Keratinocyte (primary cell): ENCODE data around the gene TMEM86A. TPM values are rescaled to one million over a fixed set of nuclear protein-coding genes. Genes with fewer than 3 reads are reported as not detected.

Experiments used
- DNase-seq: peaks from one replicate; pipeline ENCODE4 v3.0.0-alpha.2; 2011; ENCODE audit warnings: low read depth, missing footprints, low spot score
- FAIRE-seq: peaks from 2 replicates; lab custom pipeline; 2011; peaks lifted over from hg19 to GRCh38; lab: Jason Lieb, UNC
- H2AFZ ChIP-seq: 2 replicates; pipeline ENCODE4 v1.6.0; 2012; ENCODE audit warnings: low read length, control low read depth, inconsistent platforms; ENCODE audit not compliant: control insufficient read depth
- H3K27ac ChIP-seq: 2 replicates; pipeline ENCODE4 v1.5.1; 2011; ENCODE audit warnings: low read length; ENCODE audit not compliant: control insufficient read depth, insufficient read depth
- H3K27me3 ChIP-seq: 3 replicates; pipeline ENCODE4 v1.6.0; 2011; ENCODE audit warnings: low read length; ENCODE audit not compliant: control insufficient read depth, insufficient read depth; ENCODE audit errors: extremely low read depth
- H3K36me3 ChIP-seq, 2 experiments: 2 replicates in 1 of 2; 3 replicates in 1 of 2; pipeline ENCODE4 v1.5.1; 2011; ENCODE audit warnings: low read length in 2 of 2, mild to moderate bottlenecking in 1 of 2; ENCODE audit not compliant: control insufficient read depth in 2 of 2, insufficient read depth in 2 of 2; ENCODE audit errors: extremely low read depth in 1 of 2
- H3K4me1 ChIP-seq: 3 replicates; pipeline ENCODE4 v1.5.1; 2011; ENCODE audit warnings: low read length; ENCODE audit not compliant: control insufficient read depth, insufficient read depth; ENCODE audit errors: extremely low read depth
- H3K4me2 ChIP-seq: 3 replicates; pipeline ENCODE4 v1.6.0; 2011; ENCODE audit warnings: low read depth, low read length; ENCODE audit not compliant: control insufficient read depth, insufficient read depth; ENCODE audit errors: extremely low read depth
- H3K4me3 ChIP-seq, 3 experiments: fragments of 200-600 bp in 1 of 3; sonication (generic) in 1 of 3; 2 replicates in 2 of 3; 3 replicates in 1 of 3; pipeline ENCODE4 v1.5.1; 2011 to 2016; ENCODE audit warnings: low read length in 3 of 3, mild to moderate bottlenecking in 3 of 3, control low read depth in 2 of 3, inconsistent platforms in 1 of 3, low read depth in 1 of 3, mixed read lengths in 1 of 3, mixed run types in 1 of 3, moderate library complexity in 1 of 3; ENCODE audit not compliant: control insufficient read depth in 2 of 3, insufficient read depth in 2 of 3; ENCODE audit errors: extremely low read depth in 1 of 3
- H3K79me2 ChIP-seq: 2 replicates; pipeline ENCODE4 v1.6.0; 2012; ENCODE audit warnings: low read length; ENCODE audit not compliant: control insufficient read depth, insufficient read depth
- H3K9ac ChIP-seq: 3 replicates; pipeline ENCODE4 v1.6.0; 2011; ENCODE audit warnings: low read length; ENCODE audit not compliant: control insufficient read depth, insufficient read depth; ENCODE audit errors: extremely low read depth
- H3K9me1 ChIP-seq: 3 replicates; pipeline ENCODE4 v1.6.0; 2011; ENCODE audit warnings: low read length; ENCODE audit not compliant: control insufficient read depth, insufficient read depth; ENCODE audit errors: extremely low read depth
- H3K9me3 ChIP-seq: 2 replicates; pipeline ENCODE4 v1.5.1; 2012; ENCODE audit warnings: low read depth, low read length; ENCODE audit not compliant: control insufficient read depth
- H4K20me1 ChIP-seq: 3 replicates; pipeline ENCODE4 v1.6.0; 2011; ENCODE audit warnings: low read length; ENCODE audit not compliant: control insufficient read depth, insufficient read depth; ENCODE audit errors: extremely low read depth
- CTCF ChIP-seq, 3 experiments: IDR thresholded peaks in 1 of 3; conservative IDR thresholded peaks in 1 of 3; optimal IDR thresholded peaks in 1 of 3; 2 replicates in 2 of 3; 3 replicates in 1 of 3; pipeline versions ENCODE3 to v1.5.1; 2011; ENCODE audit warnings: low read length in 3 of 3, mild to moderate bottlenecking in 3 of 3, moderate library complexity in 2 of 3, control low read depth in 1 of 3, inconsistent platforms in 1 of 3; ENCODE audit not compliant: insufficient read depth in 2 of 3; ENCODE audit errors: extremely low read depth in 1 of 3
- EZH2 ChIP-seq: IDR thresholded peaks from one replicate; pipeline ENCODE4 v1.6.1; 2012; ENCODE audit warnings: inconsistent platforms, mild to moderate bottlenecking, low read length, moderate library complexity
- dilution Hi-C: fragments of 300-500 bp; cut with MboI; formaldehyde crosslinking; loops from one replicate; pipeline ENCODE4 v1.7.0; 2020; ENCODE audit warnings: low sequenced_read_pairs; ENCODE audit not compliant: extremely low pct_ligation_motif_present
- polyA plus RNA-seq, 5 experiments: library from polyadenylated mRNA; depleted of rRNA in 3 of 5; stranded (reverse) in 3 of 5; stranded (forward) in 1 of 5; unstranded in 1 of 5; fragments of >200 nt; gene quantifications; 1 replicate in 1 of 5; 2 replicates in 3 of 5; 3 replicates in 1 of 5; pipeline versions ENCODE4 v1.2.1 to v1.2.3, GENCODE V29; 2011 to 2012; ENCODE audit warnings: missing spikeins in 2 of 5, low read depth in 1 of 5, low replicate concordance in 1 of 5

The TMEM86A gene
- polyA plus RNA-seq, 1 donor (not counting 4 experiments of a cell fraction or from before 2014, with no cell fraction given) = 2.5 TPM

- no peak for DNase-seq
These were observed 41.1 kb downstream of the TMEM86A start for GRCh38 chr11:18739685-18740084.

GRCh38 chr11:18741783-18742182, 43.2 kb downstream of the TMEM86A start:
- H3K9me1 ChIP-seq = no peaks in the 10 kb centered on the region
- no peaks in the 10 kb centered on the region for H4K20me1 ChIP-seq
- H3K4me2 ChIP-seq = no peak overlapping the region
- no peaks in the 10 kb centered on the region for H3K36me3 ChIP-seq
- H2AFZ ChIP-seq = no peak overlapping the region
- H3K27me3 ChIP-seq = no peaks in the 10 kb centered on the region
- H3K27ac ChIP-seq = no peak overlapping the region
- H3K9ac ChIP-seq = no peak overlapping the region
- no peak for DNase-seq
- TF ChIP-seq CTCF (optimal IDR thresholded peaks at IDR 0.05 in 1 of 3, IDR thresholded peaks at IDR 0.05 in 1 of 3, conservative IDR thresholded peaks at IDR 0.05 in 1 of 3; ENCODE audit: extremely low read depth in 1 of 3, insufficient read depth in 2 of 3, low read length in 3 of 3) = peak in 1 of 3 experiments; percentile 1
- no peak for TF ChIP-seq EZH2
- no peak for FAIRE-seq
- dilution Hi-C loops = no loop called here
- no peaks in the 10 kb centered on the region for H3K79me2 ChIP-seq
- no peaks in the 10 kb centered on the region for H3K4me1 ChIP-seq
- H3K9me3 ChIP-seq = no peaks in the 10 kb centered on the region
- no peak overlapping the region for H3K4me3 ChIP-seq

More at GRCh38 chr11:18739685-18740084, 41.1 kb downstream of the TMEM86A start:
- H3K4me3 ChIP-seq = no peak overlapping the region
- dilution Hi-C loops = no loop called here
- H3K9ac ChIP-seq = no peak overlapping the region
- no peaks in the 10 kb centered on the region for H3K4me1 ChIP-seq
- H3K36me3 ChIP-seq = no peaks in the 10 kb centered on the region
- no peaks in the 10 kb centered on the region for H3K9me1 ChIP-seq
- H3K79me2 ChIP-seq = no peaks in the 10 kb centered on the region
- H4K20me1 ChIP-seq = no peaks in the 10 kb centered on the region
- FAIRE-seq = no peak
- no peaks in the 10 kb centered on the region for H3K9me3 ChIP-seq
- H3K27ac ChIP-seq = no peak overlapping the region
- peaks cover 4% of the 10 kb centered on the region for H3K27me3 ChIP-seq
- H2AFZ ChIP-seq = no peak overlapping the region
- TF ChIP-seq CTCF (optimal IDR thresholded peaks at IDR 0.05 in 1 of 3, IDR thresholded peaks at IDR 0.05 in 1 of 3, conservative IDR thresholded peaks at IDR 0.05 in 1 of 3; ENCODE audit: extremely low read depth in 1 of 3, insufficient read depth in 2 of 3, low read length in 3 of 3) (no peak), EZH2 (no peak)
- no peak overlapping the region for H3K4me2 ChIP-seq
